NT2/D1 (cell line): ENCODE measurements around the gene ACTR1A.

Experiments used
- SUZ12 ChIP-seq: IDR thresholded peaks from 2 replicates; pipeline ENCODE4 v1.6.1; 2011; ENCODE audit not compliant: insufficient read length, insufficient read depth; ENCODE audit errors: extremely low read depth
- ZNF274 ChIP-seq: IDR thresholded peaks from 2 replicates; pipeline ENCODE4 v1.6.1; 2011; ENCODE audit warnings: mild to moderate bottlenecking, low read depth, low read length

DNA sequence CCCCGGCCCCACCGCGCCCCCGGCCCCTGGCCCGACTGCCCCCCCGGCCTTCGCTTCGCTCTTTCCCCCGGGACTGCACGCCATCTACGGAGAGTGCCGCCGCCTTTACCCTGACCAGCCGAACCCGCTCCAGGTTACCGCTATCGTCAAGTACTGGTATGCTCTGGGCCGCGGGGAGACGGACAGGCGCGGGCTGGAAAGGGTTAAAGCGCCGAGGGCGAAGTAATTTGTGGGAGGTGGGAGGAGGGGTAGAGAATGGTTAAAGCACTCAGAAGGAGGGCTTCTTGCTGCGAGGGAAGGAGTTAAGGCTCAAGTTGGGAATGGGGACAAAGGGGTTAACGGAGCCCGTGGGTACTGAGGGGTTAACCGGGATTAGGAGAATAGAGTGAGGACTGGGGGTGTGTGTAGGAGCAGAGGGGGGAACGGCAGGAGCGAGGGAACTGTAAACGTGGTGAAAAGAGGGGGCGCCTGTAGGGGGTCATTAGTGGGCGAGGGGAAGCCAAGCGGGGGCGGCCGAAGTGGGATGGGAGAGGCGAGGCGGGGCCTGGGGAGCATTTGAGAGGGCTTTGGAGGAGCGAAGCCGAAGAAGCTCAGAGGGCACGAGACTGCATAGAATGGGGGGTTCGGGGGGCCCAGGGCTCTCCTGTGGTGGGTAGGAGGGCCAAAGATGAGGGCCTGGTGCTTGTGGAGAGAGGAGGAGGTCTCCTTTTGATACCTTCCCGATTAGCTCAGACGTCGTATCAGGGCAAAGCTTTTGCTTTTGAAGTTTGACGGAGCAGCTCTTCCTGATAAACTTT, 1.9 kb upstream of the ACTR1A start:
- TF ChIP-seq SUZ12 (no peak), ZNF274 (no peak)
